Inflammatory macrophage (primary cell): Measurements from ENCODE around the gene EFHC2.
A peak's percentile ranks its signal among the peaks of the same experiment; 100 is the strongest.
"Not testable (repeated sequence)": the region's sequence is repeated elsewhere in the genome, so short reads cannot be mapped to it uniquely, and the experiment has no call there.

Source experiments
- DNase-seq, 2 donors: peaks; one replicate each; pipeline ENCODE4 v3.0.0-alpha.2; 2020 to 2022

Gene EFHC2

GRCh38 chrX:44232081-44232480 lies 111.4 kb downstream of the EFHC2 start:
- no peak for DNase-seq

- DNase-seq = peak; percentile 7 to 23
These were observed 114.9 kb downstream of the EFHC2 start for GRCh38 chrX:44228621-44229020.

DNA sequence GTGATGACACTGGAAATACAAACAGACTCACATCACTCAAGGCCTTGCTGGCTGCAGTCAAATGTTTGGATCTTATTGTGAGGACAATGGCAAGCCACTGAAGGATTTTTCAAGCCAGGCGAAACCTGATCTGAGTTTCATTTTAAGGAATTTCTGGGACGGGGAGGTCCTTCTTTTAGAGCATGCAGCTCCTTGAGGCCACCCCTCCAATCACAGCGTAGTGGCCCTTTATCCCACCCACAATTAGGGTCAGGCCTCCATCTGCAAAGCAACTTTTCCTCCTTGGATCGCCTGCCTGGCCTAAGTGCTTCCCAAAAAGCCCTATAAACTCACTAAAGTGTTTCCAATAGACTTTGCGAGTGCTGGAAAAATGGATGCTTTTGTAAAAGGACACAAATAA lies 115.5 kb downstream of the EFHC2 start:
- no peak for DNase-seq

DNA sequence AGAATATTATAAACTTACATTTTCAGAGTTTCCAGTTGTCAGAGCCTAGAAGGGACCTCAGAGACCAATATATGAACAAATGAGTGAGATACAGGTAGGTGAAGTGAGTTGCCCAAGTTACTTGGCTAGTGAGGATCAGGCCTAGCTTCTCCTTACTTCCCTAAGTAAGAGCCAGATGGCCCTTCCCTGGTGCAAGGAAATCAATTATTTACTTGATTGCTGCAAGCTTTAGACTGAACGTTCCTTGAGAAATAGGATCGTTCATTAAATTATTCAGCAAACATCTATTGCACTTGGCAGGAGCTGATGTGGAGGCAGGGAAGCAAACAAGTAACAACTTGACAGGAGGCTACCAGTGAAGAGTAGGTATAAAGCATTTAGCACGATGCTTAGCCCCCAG lies 117.8 kb downstream of the EFHC2 start:
- no peak for DNase-seq

- DNase-seq = no peak
These were observed 118.7 kb downstream of the EFHC2 start for GRCh38 chrX:44224760-44225159.

- no peak for DNase-seq
These were observed 120.3 kb downstream of the EFHC2 start for GRCh38 chrX:44223150-44223549.

GRCh38 chrX:44218465-44218864 lies 125.0 kb downstream of the EFHC2 start:
- no peak for DNase-seq

DNA sequence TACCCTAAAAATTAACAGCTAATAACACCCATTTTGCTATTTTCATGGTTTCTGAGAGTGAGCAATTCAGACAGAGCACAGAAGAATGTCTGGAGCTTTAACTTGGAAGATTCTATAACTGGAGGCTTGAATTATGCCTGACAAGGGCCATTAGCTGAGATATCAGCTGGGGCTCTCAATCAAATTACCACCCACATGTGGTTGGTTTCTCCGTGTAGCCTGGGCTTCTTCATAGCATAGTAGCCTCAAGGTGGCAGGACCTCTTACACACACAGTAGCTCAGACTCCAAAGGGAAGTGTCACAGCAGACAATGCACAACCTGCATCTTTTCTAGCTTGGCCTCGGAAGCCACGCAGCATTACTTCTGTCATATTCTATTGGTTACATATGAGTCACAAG lies 127.3 kb downstream of the EFHC2 start:
- no peak for DNase-seq

DNA sequence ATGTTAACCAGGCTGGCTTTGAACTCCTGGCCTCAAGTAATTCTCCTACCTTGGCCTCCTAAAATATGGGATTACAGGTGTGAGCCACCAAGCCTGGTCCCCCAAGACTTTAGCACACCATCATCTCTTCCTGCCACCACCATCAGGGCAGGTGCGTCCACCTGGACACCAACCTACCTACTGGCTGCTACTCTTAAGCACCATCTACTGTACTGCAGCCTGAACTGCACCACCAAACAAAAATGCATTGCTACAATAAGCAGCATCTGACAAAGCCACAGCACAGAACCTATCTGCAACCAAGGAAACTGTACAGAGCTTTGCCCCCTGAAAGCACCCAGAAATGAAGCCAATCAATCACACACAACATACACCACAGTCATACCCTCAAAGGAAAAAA lies 139.7 kb downstream of the EFHC2 start:
- no peak for DNase-seq

DNA sequence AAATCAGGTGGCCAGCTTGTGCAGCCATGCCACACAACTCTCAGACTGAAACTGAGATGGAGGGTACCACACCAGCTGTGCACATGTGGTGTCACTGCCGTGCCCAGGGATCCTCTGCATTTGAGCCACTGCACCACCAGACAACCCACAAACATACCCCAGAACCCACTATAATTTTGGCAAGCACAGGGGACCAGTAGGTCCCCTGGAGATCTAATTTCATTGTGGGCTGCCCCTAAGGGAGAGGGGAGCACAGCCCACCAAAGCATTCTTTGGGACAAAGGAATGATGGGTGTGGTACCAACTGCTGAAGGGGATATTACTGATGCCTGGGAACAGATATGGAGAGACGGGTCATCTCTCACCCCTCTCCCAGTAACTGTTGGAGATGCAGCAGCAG lies 140.9 kb downstream of the EFHC2 start:
- DNase-seq = no peak

GRCh38 chrX:44189116-44189515 lies 154.4 kb downstream of the EFHC2 start:
- DNase-seq = peak; percentile 44 to 60

DNA sequence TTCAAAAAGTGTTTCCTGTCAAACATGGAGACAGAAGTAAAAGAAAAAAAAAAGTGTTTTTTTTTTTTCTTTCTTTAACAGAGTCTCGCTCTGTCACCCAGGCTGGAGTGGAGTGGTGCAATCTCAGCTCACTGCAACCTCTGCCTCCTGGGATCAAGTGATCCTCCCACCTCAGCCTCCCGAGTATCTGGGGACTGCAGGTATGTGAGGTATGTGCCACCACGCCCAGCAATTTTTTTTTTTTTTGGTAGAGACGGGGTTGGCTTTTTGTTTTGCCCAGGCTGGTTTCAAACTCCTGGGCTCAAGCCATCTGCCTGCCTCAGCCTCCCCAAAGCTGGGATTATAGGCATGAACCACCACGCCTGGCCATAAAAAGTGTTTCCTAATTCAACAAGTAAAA lies 155.6 kb downstream of the EFHC2 start:
- not testable (repeated sequence) for DNase-seq

GRCh38 chrX:44183329-44183728 lies 160.1 kb downstream of the EFHC2 start:
- DNase-seq = peak in 1 of 2 donors; percentile 1

DNA sequence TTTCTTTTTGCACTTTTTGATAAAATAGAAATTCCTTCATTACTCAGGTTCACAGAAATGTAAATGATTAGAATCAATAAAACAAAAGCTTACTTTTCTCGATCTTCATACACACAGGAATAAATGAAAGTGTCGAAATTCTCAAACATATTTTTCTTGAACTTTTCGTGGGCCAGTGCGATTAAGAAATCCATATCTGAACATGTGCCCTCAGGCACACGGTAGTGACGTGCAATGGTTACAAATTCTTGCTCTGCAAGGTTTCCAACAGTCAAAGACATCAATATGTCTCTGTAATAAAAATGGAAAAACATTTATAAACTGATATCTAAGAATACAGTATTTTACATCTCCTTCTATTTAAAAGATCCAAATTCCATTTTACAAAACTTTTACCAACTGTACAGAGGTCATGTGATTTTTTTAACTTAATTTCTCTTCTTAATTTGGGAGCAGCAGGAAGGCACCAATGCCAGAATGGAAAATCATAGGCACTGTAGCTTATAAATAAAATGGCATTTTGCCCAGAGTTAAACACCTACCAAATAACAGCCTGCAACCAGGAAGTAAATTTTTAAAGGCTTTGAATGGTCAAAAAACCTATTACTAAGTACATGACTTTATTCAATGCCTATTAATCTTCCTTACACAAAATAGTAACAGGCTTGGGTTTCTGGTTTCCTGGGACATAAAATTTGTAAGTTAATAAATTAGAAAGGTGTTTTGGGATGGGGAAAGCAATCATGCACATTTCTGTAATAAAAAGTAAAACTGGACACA lies 165.0 kb downstream of the EFHC2 start:
- DNase-seq = no peak

DNA sequence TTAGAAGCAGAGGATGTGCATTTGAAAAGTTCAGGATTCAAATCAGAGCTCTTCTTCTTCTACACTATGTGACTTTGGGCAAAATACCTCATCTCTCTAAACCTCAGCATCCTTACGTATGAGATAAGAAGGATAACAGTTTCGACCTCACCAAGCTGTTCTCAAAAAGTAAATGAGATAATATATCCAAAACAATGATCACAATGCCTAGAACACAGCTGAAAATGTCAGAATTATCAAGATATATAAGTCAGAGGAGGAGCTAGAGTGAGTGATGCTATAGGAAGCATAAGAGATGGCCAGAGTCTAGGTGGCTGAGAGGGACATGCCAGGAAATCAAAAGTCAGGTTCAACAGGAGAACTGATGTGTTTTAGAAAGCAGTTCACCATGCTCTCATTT lies 168.0 kb downstream of the EFHC2 start:
- no peak for DNase-seq

GRCh38 chrX:44174061-44174460 lies 169.4 kb downstream of the EFHC2 start:
- DNase-seq = no peak

DNA sequence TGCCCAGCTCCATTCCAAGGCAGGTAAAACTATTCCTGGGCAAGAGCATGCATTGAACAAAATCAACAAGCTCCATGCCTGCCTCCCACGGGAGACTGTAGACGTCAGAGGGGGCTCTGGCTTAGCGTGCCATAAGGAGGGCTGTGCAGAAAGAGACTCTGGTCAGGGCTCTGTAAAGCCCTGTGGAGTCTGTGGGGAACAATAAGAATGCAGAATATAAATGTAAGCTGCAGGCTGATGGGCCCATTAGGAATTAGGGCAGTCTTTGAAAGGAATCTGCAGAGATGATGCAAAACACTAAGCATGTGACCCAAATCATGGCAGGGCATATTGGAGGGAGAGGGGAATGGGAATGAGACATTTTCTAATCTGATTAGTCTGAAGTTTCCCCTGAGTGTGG lies 170.3 kb downstream of the EFHC2 start:
- DNase-seq = no peak

DNA sequence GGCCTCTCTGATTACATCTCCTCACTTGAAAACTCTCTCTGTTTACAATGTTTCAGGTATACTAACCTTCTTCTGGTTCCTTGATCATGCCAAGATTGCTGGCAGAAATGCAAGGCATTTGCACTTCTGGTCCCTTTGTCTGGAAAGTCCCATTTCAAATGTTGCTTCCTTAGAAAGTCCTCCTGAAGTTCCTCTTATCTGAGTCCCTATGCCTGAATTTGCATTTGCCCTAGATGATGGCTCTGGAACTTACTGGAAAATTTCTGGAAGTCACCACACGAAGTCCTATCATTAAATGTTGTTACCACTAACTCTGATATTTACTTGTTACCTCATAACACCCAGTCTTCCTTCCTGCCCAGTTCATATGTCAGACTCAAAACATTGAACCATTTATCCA lies 176.4 kb downstream of the EFHC2 start:
- DNase-seq = peak in 1 of 2 donors; percentile 15

DNA sequence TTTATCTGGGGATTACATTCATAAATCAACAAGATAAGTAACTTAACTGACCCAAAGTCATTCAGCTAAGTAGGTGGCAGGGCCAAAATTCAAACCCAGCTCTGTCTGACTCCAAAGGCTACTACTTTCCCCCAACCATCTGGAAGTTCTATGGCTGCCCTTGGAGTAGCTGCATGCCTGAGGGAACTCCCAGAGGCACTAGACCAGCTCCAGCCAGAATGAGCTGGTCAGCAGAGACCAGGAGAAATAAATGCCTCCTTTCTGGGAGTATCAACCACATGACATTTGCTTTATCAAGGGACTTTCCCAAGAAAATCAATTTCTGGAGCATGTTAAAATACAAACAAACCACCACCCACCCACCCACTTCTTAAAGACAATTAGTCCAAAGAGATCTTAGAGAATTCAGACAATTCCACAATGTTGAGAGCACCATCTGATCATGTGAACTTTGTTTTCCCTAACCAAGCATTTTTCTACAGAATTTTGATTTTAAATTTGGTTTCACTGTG lies 180.5 kb downstream of the EFHC2 start:
- DNase-seq = no peak

DNA sequence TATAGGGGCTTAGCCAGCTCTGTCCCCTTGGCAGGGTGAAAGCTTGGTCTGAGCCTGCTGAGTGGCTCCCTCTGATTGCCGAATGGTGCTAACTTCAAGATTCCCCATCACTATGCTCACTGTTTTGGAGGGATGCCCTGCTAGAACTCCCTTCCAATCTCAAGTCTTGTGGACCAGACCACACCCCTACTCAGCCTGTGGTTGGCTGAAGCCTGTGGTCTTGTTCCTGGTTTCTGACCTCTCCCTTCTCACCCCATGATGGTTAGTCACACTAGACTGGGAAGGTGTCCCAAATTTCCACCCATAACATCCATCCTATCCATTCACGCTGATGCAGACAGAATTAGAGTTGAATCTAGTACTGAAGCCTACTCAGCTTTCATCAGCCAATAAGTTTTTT lies 185.6 kb downstream of the EFHC2 start:
- DNase-seq = no peak

GRCh38 chrX:44157283-44157682 lies 186.2 kb downstream of the EFHC2 start:
- DNase-seq = no peak

DNA sequence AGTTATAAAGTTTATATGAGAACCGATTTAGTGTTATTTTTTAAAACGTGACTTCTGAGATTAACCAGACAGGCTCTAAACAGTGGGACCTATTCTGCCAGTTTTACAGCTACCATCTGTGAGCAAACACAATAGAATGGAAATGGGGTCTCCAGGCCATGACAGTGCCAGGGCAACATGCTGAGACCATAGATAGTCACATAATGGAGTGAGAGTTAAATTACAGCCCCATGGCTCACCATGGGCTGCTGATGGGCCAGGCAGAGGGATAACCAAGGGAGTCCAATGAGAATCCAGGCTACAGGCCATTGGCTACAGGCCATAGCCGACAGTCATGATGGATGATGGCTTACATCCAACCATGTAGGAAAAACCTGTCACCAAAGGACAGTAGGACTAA lies 186.7 kb downstream of the EFHC2 start:
- no peak for DNase-seq

DNA sequence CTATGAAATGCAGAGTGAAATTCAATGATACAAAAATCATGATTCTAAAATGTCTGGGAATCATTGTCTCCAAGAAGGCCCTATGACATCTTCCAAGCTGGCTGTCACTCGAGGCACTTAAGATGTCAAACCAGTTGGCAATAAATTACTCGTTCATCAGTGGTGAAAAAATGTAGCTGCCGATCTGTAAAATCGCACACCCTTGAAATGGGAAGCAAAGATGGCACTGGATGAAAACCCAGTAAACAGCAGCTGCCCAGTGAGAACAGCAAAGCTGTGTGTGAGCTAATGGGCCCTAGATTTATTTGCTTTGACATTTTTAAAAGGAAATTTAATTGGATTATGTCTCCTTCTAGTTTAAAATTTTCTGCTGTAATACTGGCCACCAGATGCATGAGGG lies 188.3 kb downstream of the EFHC2 start:
- no peak for DNase-seq

- peak; percentile 36 to 87 for DNase-seq
These were observed 190.6 kb downstream of the EFHC2 start for GRCh38 chrX:44152852-44153251.

- no peak for DNase-seq
These were observed 196.3 kb downstream of the EFHC2 start for GRCh38 chrX:44147130-44147529.
